ENCODE results near the gene CTU1.

CTU1 gene

DNA sequence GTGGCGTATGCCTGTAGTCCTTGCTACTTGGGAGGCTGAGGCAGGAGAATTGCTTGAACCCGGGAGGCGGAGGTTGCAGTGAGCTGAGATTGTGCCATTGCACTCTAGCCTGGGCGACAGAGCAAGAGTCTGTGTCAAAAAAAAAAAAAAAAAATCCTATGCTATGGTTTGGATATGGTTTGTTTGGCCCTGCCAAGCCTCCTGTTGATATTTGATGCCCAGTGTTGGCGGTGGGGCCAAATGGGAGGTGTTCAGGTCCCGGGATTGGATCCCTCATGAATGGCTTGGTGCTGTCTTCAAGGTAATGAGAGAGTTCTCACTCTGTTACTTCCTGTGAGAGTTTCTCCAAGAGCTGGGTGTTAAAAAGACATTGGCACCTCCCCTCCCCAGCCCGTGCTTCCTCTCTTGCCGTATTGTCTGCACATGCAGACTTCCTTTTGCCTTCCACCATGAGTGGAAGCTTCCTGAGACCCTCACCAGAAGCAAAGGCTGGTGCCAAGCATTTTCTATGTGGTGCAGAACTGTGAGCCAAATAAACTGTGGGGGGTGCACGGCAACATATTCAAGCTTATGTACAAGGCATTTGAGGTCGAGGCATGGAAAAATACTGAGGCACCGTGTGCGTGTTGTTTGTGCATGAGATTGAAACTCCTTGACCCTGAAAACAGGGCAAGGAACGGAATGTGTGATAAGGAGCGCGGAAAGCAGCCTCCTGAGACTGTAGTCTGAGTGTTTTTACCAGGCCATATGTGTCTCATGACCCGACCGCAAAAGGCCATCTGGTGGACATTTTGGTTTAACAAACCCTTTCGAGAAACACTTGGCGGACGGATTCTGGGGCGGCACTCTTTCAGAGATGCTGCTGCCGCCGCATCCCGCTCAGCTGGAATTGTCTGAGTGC is 23.8 kb upstream of the CTU1 start:
- peak; percentile 47 for DNase-seq

- no peak for DNase-seq
These were observed 21.5 kb upstream of the CTU1 start for GRCh38 chr19:51129716-51130115.

DNA sequence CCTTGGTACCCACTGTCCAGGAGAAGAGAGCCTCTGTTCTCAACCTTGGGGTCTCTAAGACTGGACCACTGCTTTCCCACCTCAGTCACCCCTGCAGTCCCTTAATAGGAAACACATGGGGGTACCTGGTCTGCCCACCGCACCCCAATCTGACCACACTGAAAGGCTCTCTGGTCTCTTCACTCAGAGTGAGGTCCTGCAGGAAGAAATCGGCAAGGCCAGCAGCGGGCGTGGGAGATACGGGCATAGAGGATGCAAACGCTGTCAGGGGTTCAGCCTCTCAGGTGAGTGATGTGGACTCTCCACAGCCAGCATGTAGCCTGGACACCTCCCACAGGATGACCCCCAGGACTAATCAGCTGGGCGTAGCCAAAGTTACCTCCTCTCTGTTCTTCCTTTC is 20.0 kb upstream of the CTU1 start:
- no peak for DNase-seq

DNA sequence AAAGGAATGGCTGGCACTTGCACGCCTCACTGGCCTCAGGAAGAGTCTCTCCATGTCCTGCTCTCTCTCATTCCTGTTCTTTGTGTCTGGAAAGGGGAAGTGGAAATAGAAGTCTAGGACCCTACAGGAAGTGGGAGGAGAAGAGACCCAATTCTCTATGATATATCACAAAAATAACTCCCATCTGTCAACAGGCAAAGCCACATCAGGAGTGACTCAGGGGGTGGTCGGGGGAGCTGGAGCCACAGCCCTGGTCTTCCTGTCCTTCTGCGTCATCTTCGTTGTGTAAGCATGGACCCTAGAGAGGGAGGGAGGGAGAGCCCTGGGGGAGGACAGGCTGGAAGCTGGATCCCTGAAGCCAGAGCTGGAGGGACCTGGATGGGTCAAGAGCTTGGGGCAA is 19.5 kb upstream of the CTU1 start:
- DNase-seq: peak; percentile 11

DNA sequence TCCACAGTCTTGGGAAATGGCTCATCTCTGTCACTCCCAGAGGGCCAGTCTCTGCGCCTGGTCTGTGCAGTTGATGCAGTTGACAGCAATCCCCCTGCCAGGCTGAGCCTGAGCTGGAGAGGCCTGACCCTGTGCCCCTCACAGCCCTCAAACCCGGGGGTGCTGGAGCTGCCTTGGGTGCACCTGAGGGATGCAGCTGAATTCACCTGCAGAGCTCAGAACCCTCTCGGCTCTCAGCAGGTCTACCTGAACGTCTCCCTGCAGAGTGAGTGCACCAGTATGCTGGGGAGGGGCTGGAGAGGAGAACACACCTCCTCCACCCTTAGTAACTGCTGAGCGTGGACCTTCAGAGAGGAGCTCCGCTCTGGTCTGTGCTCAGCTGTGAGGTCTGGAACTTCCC is 18.8 kb upstream of the CTU1 start:
- DNase-seq: no peak

DNA sequence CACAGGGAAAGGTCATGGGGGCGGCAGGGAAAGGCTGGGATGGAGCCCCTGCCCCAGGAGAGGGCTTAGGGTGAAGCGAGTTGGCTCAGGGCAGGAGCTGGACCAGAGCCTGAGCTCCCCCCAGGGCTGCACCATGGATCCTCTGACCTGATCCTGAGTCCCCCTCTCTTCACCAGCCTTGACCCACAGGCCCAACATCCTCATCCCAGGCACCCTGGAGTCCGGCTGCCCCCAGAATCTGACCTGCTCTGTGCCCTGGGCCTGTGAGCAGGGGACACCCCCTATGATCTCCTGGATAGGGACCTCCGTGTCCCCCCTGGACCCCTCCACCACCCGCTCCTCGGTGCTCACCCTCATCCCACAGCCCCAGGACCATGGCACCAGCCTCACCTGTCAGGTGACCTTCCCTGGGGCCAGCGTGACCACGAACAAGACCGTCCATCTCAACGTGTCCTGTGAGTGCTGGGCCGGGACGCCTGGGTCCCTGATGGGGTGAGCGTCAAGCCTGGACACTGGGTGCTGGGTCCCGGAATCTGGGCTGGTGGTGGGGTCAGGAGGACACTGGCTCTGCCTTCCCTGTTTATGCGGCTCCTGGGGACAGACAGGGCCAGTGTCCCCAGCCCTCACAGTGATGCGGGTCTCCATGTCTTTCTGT is 17.3 kb upstream of the CTU1 start:
- no peak for DNase-seq

DNA sequence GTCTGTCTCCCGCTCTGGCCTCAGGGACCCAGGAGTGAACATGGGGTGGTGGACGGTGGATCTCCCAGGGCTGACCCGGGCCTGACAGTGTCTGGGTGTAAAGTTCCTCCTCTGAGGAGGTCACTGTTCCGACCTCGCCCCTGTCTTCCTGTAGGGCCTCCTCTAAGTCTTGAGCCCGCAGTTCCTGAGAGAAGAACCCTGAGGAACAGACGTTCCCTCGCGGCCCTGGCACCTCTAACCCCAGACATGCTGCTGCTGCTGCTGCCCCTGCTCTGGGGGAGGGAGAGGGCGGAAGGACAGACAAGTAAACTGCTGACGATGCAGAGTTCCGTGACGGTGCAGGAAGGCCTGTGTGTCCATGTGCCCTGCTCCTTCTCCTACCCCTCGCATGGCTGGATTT is 16.5 kb upstream of the CTU1 start, which contains the start of gene SIGLEC9:
TSS of gene SIGLEC9 (plus strand) at position 178 of the 400 bp plus-strand sequence. CDS start at position 247, 69 bp downstream.
- no peak for DNase-seq

DNA sequence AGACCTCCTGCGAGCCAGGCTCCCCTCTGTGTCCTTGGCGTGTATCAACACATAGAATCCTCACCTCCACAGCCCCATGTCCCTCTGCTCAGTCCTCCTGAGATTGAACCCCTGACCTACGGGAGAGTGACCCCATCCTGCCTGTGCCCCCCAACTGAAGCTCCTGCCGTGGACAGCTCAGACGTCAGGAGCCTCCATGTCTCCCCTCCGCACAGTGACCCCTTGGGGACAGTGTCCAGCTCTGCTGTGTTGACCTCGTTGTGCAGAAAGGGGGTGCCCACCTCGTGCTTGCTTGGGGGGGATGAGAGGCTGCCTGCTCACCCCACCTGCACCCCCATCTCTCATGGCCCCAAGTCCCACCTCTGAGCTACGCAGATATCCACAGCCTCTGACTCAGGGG is 16.0 kb upstream of the CTU1 start:
- no peak for DNase-seq

DNA sequence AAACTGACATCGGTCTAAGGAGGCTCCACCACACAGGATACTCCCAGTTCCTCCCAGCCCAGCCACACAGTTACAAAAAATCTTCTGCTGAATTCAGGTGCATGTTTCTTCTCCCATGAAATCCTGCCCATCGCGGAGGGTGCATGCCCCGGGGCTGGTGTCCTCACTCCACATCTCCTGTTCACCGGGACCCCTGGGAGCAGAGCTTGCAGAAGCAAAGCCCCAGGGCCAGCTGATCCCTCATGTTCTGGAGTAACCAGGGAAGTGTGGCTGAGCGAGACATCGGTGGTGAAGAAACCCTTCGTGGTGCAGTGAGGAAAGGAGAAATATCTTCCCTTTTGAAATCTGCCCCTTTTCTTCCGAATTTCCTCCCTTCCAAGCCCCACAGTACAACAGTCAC is 15.6 kb upstream of the CTU1 start:
- DNase-seq: no peak

- DNase-seq: peak; percentile 64
These were observed 15.2 kb upstream of the CTU1 start for GRCh38 chr19:51123381-51123800.

- DNase-seq: no peak
These were observed 14.1 kb upstream of the CTU1 start for GRCh38 chr19:51122112-51122981.

- no peak for DNase-seq
These were observed 13.0 kb upstream of the CTU1 start for GRCh38 chr19:51121257-51121656.

DNA sequence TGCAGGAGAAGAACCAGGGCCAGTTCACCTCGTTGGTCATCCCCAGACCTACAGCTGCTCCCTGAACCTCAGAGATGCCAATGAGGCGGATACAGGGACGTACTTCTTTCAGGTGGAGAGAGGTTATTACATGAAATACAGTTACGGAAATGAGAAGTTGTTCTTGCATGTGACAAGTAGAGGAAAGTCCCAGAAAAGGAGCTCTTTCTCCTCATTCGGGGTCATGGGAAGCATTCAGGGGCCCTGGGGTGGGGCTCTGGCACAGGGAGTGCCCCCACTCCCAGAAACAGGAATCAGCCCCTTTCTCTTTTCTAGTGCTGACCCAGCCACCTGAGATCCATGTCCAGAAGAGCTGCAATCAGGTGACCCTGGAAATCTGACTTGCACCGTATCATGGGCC is 12.0 kb upstream of the CTU1 start:
- no peak for DNase-seq

GRCh38 chr19:51119611-51120010 is 11.4 kb upstream of the CTU1 start:
- DNase-seq: no peak

- DNase-seq: no peak
These were observed 10.9 kb upstream of the CTU1 start for GRCh38 chr19:51119101-51119500.

DNA sequence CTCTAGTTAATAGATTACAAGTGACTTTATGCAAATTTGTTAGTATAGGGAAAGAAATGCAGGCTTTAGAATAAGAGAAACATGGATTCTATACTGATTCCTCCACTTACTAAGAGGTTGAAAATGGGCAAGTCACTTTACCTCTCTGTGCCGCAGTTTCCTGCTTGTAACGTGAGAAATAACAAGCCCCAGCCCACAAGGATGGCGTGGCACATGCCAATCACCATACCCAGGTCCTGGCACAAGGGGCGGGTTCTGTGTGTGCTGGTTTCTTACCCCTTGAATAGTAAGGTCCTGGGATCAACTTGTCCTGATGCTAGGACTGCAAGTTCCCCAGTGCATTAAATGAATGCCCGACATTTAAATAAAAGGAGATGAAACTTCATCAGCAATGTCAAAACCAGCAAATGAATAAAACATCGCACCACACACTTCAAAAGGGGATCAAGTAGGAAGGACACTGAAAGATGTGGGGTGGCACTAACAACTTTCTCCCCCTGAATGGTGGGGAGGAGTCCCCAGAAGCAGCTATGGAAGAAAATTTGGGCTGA is 8.6 kb upstream of the CTU1 start:
- DNase-seq: peak; percentile 40

DNA sequence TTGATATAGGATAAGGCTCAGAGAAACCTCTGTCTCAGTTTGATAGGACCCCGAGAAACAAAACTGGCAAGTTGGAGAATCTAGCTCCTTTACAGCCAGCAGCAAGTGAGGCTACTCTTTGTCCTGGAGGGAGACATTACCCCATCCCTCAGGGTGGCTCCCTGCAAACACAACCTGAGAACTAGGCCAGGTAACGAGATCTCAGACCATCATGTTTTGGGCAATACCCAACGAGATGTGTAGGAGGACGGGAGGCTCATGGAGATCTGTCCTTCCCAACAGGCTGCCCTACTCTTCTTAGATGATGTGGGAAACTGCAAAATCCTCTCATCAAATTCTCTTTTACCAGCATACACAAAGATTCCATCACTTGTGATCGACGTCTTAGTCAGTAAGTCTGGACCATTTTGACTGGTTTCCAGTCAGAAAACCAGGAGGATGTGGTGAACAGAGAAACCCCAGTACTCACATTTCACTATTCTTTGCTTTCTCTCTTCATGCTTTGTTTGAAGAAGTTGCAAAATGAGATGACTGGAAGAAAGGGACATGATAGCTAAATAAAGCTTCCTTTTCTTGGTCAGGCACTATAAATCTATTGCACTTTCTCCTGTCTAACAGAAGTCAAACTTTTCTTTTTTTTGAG is 6.0 kb upstream of the CTU1 start:
- DNase-seq: peak; percentile 33

GRCh38 chr19:51111606-51112005 is 3.4 kb upstream of the CTU1 start:
- DNase-seq: no peak

GRCh38 chr19:51110666-51110971 is 2.4 kb upstream of the CTU1 start:
- DNase-seq: no peak

GRCh38 chr19:51108805-51109146 is 567 bp upstream of the CTU1 start:
- DNase-seq: no peak

GRCh38 chr19:51107406-51108065 is 673 bp downstream of the CTU1 start:
- DNase-seq: no peak

DNA sequence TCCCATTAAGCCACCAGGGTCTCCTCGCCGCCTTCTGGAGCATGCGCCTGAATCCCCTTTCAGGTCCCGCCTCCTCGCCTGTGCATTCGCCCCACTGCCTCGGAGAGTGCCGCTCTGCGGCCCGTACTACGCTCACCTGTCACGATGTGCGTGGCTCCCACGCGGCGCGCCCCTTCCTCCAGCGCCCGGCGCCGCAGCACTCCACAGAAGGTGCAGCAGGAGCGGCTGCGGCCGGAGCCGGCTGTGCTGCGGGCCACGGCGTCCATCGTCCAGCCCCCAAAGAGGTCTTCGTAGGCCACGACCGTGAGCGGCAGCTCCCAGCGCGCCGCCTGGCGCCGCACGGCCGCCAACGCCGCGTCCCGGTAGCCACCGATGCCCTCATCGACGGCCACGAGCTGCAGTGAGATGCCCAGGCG is 4.3 kb downstream of the CTU1 start:
- no peak for DNase-seq

Data from CD4-positive, alpha-beta T cell treated with Interleukin-21 for 1 hour (primary cell).